Gastrocnemius medialis (tissue), 4 donors: ENCODE results near the gene SORL1. TPM values are rescaled to one million over a fixed set of nuclear protein-coding genes. Genes with fewer than 3 reads are reported as not detected.

Experiments used
- ATAC-seq, 2 donors: fragments of 150-250 bp; one replicate each; pipeline ENCODE4 v1.9.1; 2016
- DNase-seq, 2 donors: peaks; one replicate each; pipeline ENCODE4 v3.0.0-alpha.2; 2019
- H3K27ac ChIP-seq, 4 donors: fragments of 200-600 bp; sonication (generic); 1 replicate in 1 of 4; 2 replicates in 3 of 4; pipeline ENCODE4 v1.5.1; 2016 to 2018; ENCODE audit warnings: mild to moderate bottlenecking in 2 of 4, moderate library complexity in 1 of 4
- H3K27me3 ChIP-seq, 3 donors: fragments of 200-600 bp; sonication (generic) in 2 of 3; 1 replicate in 1 of 3; 2 replicates in 2 of 3; pipeline versions ENCODE4 v1.5.1 to v1.6.0; 2016 to 2019; ENCODE audit warnings: mild to moderate bottlenecking in 1 of 3, moderate library complexity in 1 of 3
- H3K36me3 ChIP-seq, 2 donors: fragments of 200-600 bp; sonication (generic) in 1 of 2; one replicate each; pipeline ENCODE4 v1.5.1; 2017 to 2018
- H3K4me1 ChIP-seq, 2 donors: fragments of 200-600 bp; sonication (generic) in 1 of 2; one replicate each; pipeline ENCODE4 v1.5.1; 2016 to 2017; ENCODE audit warnings: mild to moderate bottlenecking in 2 of 2
- H3K4me3 ChIP-seq, 4 donors: fragments of 200-600 bp; sonication (generic) in 3 of 4; 1 replicate in 1 of 4; 2 replicates in 3 of 4; pipeline ENCODE4 v1.5.1; 2016 to 2019; ENCODE audit warnings: mild to moderate bottlenecking in 2 of 4
- H3K9me3 ChIP-seq, 3 donors: fragments of 200-600 bp; sonication (generic) in 2 of 3; 1 replicate in 1 of 3; 2 replicates in 2 of 3; pipeline ENCODE4 v1.5.1; 2016 to 2019
- CTCF ChIP-seq, 5 experiments: fragments of 450-650 bp in 3 of 5; fragments of 200-600 bp in 2 of 5; sonication (generic) in 2 of 5; IDR thresholded peaks in 4 of 5; conservative IDR thresholded peaks in 1 of 5; 1 replicate in 4 of 5; 2 replicates in 1 of 5; pipeline ENCODE4 v1.5.1; 2016 to 2019; ENCODE audit warnings: antibody characterized with exemption in 5 of 5, mild to moderate bottlenecking in 3 of 5, moderate library complexity in 3 of 5
- POLR2A ChIP-seq, 2 donors: fragments of 450-650 bp; IDR thresholded peaks; one replicate each; pipeline ENCODE4 v1.6.1; 2017; ENCODE audit warnings: antibody characterized with exemption in 2 of 2, mild to moderate bottlenecking in 2 of 2, moderate library complexity in 2 of 2
- in situ Hi-C, 4 donors: fragments of 200-750 bp; cut with MboI; loops; one replicate each; pipeline versions ENCODE4 v1.15.0 to v1.8.0; 2017; ENCODE audit warnings: low sequenced_read_pairs in 4 of 4
- intact Hi-C: fragments of 100-400 bp; cut with DNase I; formaldehyde crosslinking; loops from one replicate; pipeline ENCODE4 v1.15.1; 2023; ENCODE audit warnings: low total_unique reads
- total RNA-seq, 4 donors: library from RNA; depleted of rRNA; stranded (reverse); fragments of >200 nt; gene quantifications; one replicate each; pipeline versions ENCODE4 v1.1.0 to v1.2.3, GENCODE V29; 2016

SORL1 gene
- total RNA-seq, 4 donors from 2014 or later = 0.78 to 2.7 (median 2.3) TPM

GRCh38 chr11:121582296-121582695, 130.2 kb downstream of the SORL1 start:
- TF ChIP-seq POLR2A (IDR thresholded peaks at IDR 0.05) (no peak), CTCF (IDR thresholded peaks at IDR 0.05 in 4 of 5, conservative IDR thresholded peaks at IDR 0.05 in 1 of 5) (no peak)
- ATAC-seq = no peak

GRCh38 chr11:121583825-121584224, 131.7 kb downstream of the SORL1 start:
- DNase-seq = no peak
- Histone ChIP-seq H3K9me3 (no peaks in the 10 kb centered on the region), H3K27me3 (no peaks in the 10 kb centered on the region), H3K27ac (no peak overlapping the region), H3K4me1 (no peaks in the 10 kb centered on the region), H3K36me3 (no peaks in the 10 kb centered on the region), H3K4me3 (no peak overlapping the region)
- intact Hi-C loops = no loop called here
- in situ Hi-C loops = no loop called here
- TF ChIP-seq CTCF (IDR thresholded peaks at IDR 0.05 in 4 of 5, conservative IDR thresholded peaks at IDR 0.05 in 1 of 5) = no peak
- no peak for TF ChIP-seq POLR2A (IDR thresholded peaks at IDR 0.05)
- no peak for ATAC-seq

More at GRCh38 chr11:121582296-121582695, 130.2 kb downstream of the SORL1 start:
- H3K27me3 ChIP-seq = no peaks in the 10 kb centered on the region
- no peak overlapping the region for H3K4me3 ChIP-seq
- no peaks in the 10 kb centered on the region for H3K9me3 ChIP-seq
- no peaks in the 10 kb centered on the region for H3K36me3 ChIP-seq
- H3K4me1 ChIP-seq = no peaks in the 10 kb centered on the region
- in situ Hi-C loops = no loop called here
- intact Hi-C loops = no loop called here
- no peak overlapping the region for H3K27ac ChIP-seq
- DNase-seq = no peak

GRCh38 chr11:121586750-121587149, 134.6 kb downstream of the SORL1 start:
- no peak for ATAC-seq
- H3K27ac ChIP-seq = no peak overlapping the region
- DNase-seq = no peak
- H3K36me3 ChIP-seq = no peaks in the 10 kb centered on the region
- no peaks in the 10 kb centered on the region for H3K27me3 ChIP-seq
- intact Hi-C loops = no loop called here
- TF ChIP-seq POLR2A (IDR thresholded peaks at IDR 0.05) = no peak
- TF ChIP-seq CTCF (IDR thresholded peaks at IDR 0.05 in 4 of 5, conservative IDR thresholded peaks at IDR 0.05 in 1 of 5) = no peak
- H3K9me3 ChIP-seq = no peaks in the 10 kb centered on the region
- in situ Hi-C loops = no loop called here
- H3K4me1 ChIP-seq = no peaks in the 10 kb centered on the region
- H3K4me3 ChIP-seq = no peak overlapping the region

- H3K9me3 ChIP-seq = no peaks in the 10 kb centered on the region
- H3K4me3 ChIP-seq = no peak overlapping the region
- TF ChIP-seq CTCF (IDR thresholded peaks at IDR 0.05 in 4 of 5, conservative IDR thresholded peaks at IDR 0.05 in 1 of 5) = no peak
- no peak for TF ChIP-seq POLR2A (IDR thresholded peaks at IDR 0.05)
- in situ Hi-C loops = no loop called here
- intact Hi-C loops = no loop called here
- no peaks in the 10 kb centered on the region for H3K4me1 ChIP-seq
- no peaks in the 10 kb centered on the region for H3K27me3 ChIP-seq
- ATAC-seq (no peak), DNase-seq (no peak)
- no peak overlapping the region for H3K27ac ChIP-seq
- H3K36me3 ChIP-seq = no peaks in the 10 kb centered on the region
Observed at GRCh38 chr11:121587182-121587581, 135.1 kb downstream of the SORL1 start.

GRCh38 chr11:121588747-121589146, 136.6 kb downstream of the SORL1 start:
- in situ Hi-C loops = no loop called here
- H3K36me3 ChIP-seq = no peaks in the 10 kb centered on the region

More at GRCh38 chr11:121588747-121589146, 136.6 kb downstream of the SORL1 start:
- ATAC-seq (no peak), DNase-seq (no peak)
- H3K27me3 ChIP-seq = no peaks in the 10 kb centered on the region
- H3K27ac ChIP-seq = no peak overlapping the region
- no peaks in the 10 kb centered on the region for H3K9me3 ChIP-seq
- intact Hi-C loops = no loop called here
- no peaks in the 10 kb centered on the region for H3K4me1 ChIP-seq
- no peak overlapping the region for H3K4me3 ChIP-seq
- no peak for TF ChIP-seq POLR2A (IDR thresholded peaks at IDR 0.05)
- TF ChIP-seq CTCF (IDR thresholded peaks at IDR 0.05 in 4 of 5, conservative IDR thresholded peaks at IDR 0.05 in 1 of 5) = no peak
